Activated CD8-positive, alpha-beta memory T cell treated with anti-CD3 and anti-CD28 coated beads for 36 hours (primary cell): Measurements from ENCODE around the gene TTC7B. TPM values are rescaled to one million over a fixed set of nuclear protein-coding genes. Genes with fewer than 3 reads are reported as not detected.

Experiments used
- CTCF ChIA-PET: fragments of 350-600 bp; sonication (Branson Sonifier 250); formaldehyde crosslinking; loops from one replicate; lab custom pipeline; 2021; ENCODE audit warnings: antibody characterized with exemption; lab: Charles Lee
- POLR2A ChIA-PET: fragments of 350-600 bp; sonication (Branson Sonifier 250); formaldehyde crosslinking; loops from one replicate; lab custom pipeline; 2021; ENCODE audit warnings: antibody characterized with exemption; lab: Charles Lee
- total RNA-seq, 2 experiments: library from RNA; stranded (reverse); gene quantifications; one replicate each; pipeline ENCODE4 v1.2.3, GENCODE V29; 2021

The TTC7B gene
- total RNA-seq, 2 experiments from 2014 or later = 7.0 to 8.5 TPM

GRCh38 chr14:90669731-90670130, 146.5 kb downstream of the TTC7B start:
- ChIA-PET POLR2A (no interaction called here), CTCF (no interaction called here)

GRCh38 chr14:90666571-90666970, 149.7 kb downstream of the TTC7B start:
- POLR2A ChIA-PET = no interaction called here
- CTCF ChIA-PET = no interaction called here

GRCh38 chr14:90665321-90666000, 150.8 kb downstream of the TTC7B start:
- POLR2A ChIA-PET = no interaction called here

GRCh38 chr14:90664911-90665310, 151.3 kb downstream of the TTC7B start:
- ChIA-PET CTCF (no interaction called here), POLR2A (no interaction called here)

More at GRCh38 chr14:90665321-90666000, 150.8 kb downstream of the TTC7B start:
- CTCF ChIA-PET = no interaction called here

GRCh38 chr14:90663680-90664079, 152.6 kb downstream of the TTC7B start:
- ChIA-PET POLR2A (no interaction called here), CTCF (no interaction called here)

- ChIA-PET CTCF (no interaction called here), POLR2A (no interaction called here)
Observed at GRCh38 chr14:90663140-90663539, 153.1 kb downstream of the TTC7B start.

GRCh38 chr14:90661866-90662265, 154.4 kb downstream of the TTC7B start:
- ChIA-PET POLR2A (no interaction called here), CTCF (no interaction called here)

- POLR2A ChIA-PET = no interaction called here
- CTCF ChIA-PET = no interaction called here
Observed at GRCh38 chr14:90660865-90661570, 155.2 kb downstream of the TTC7B start.

- ChIA-PET POLR2A (no interaction called here), CTCF (no interaction called here)
Observed at GRCh38 chr14:90659156-90659555, 157.1 kb downstream of the TTC7B start.

GRCh38 chr14:90658541-90658967, 157.7 kb downstream of the TTC7B start:
- ChIA-PET POLR2A (no interaction called here), CTCF (no interaction called here)

GRCh38 chr14:90656973-90657372, 159.3 kb downstream of the TTC7B start:
- POLR2A ChIA-PET = no interaction called here

GRCh38 chr14:90655829-90656228, 160.4 kb downstream of the TTC7B start:
- ChIA-PET CTCF (no interaction called here), POLR2A (no interaction called here)

More at GRCh38 chr14:90656973-90657372, 159.3 kb downstream of the TTC7B start:
- CTCF ChIA-PET = no interaction called here

- POLR2A ChIA-PET = no interaction called here
- CTCF ChIA-PET = no interaction called here
Observed at GRCh38 chr14:90654831-90655276, 161.4 kb downstream of the TTC7B start.

- POLR2A ChIA-PET = no interaction called here
- CTCF ChIA-PET = no interaction called here
Observed at GRCh38 chr14:90652626-90653025, 163.6 kb downstream of the TTC7B start.

- POLR2A ChIA-PET = no interaction called here
- CTCF ChIA-PET = no interaction called here
Observed at GRCh38 chr14:90651976-90652560, 164.2 kb downstream of the TTC7B start.

- ChIA-PET CTCF (no interaction called here), POLR2A (no interaction called here)
Observed at GRCh38 chr14:90651271-90651804, 164.9 kb downstream of the TTC7B start.

GRCh38 chr14:90649557-90650135, 166.6 kb downstream of the TTC7B start:
- ChIA-PET POLR2A (no interaction called here), CTCF (no interaction called here)

- POLR2A ChIA-PET = no interaction called here
- CTCF ChIA-PET = no interaction called here
Observed at GRCh38 chr14:90649083-90649482, 167.1 kb downstream of the TTC7B start.

- ChIA-PET POLR2A (no interaction called here), CTCF (no interaction called here)
Observed at GRCh38 chr14:90648421-90648820, 167.8 kb downstream of the TTC7B start.

- POLR2A ChIA-PET = no interaction called here
- CTCF ChIA-PET = interaction anchor here (1.1 kb wide), 1 partner anchor 45 kb away, joined by 3 read pairs; no protein-coding TSS in a partner anchor
Observed at GRCh38 chr14:90647473-90648005, 168.7 kb downstream of the TTC7B start.
